IMR-90 (cell line): ENCODE results near the gene RAD51B. TPM values are rescaled to one million over a fixed set of nuclear protein-coding genes. Genes with fewer than 3 reads are reported as not detected.
A peak's percentile ranks its signal among the peaks of the same experiment; 100 is the strongest.

ENCODE experiments used
- ATAC-seq: fragments of 200-7000 bp; cut with Tn5 transposase; 2 replicates; pipeline ENCODE4 v1.9.1; 2020; ENCODE audit warnings: low read depth, mild to moderate bottlenecking, moderate library complexity
- BruUV-seq: library from RNA; stranded (reverse); fragments of 400-500 nt; replicated peaks from 2 replicates; lab custom pipeline; 2021; lab: Mats Ljungman, UMichigan
- CTCF ChIA-PET: fragments of 300-600 bp; formaldehyde crosslinking; extraction: SDS; loops from one replicate; lab custom pipeline; 2021; ENCODE audit warnings: antibody characterized with exemption; lab: Yijun Ruan, JAX
- POLR2A ChIA-PET: fragments of 300-600 bp; sonication (Branson Sonifier 250); formaldehyde crosslinking; loops from one replicate; lab custom pipeline; 2022; ENCODE audit warnings: antibody characterized with exemption; ENCODE audit not compliant: unreplicated experiment; lab: Charles Lee
- DNase-seq: peaks from one replicate; pipeline ENCODE4 v3.0.0; 2013
- H2AFZ ChIP-seq: replicated peaks from 2 replicates; pipeline ENCODE3; 2013; ENCODE audit warnings: low read length, mild to moderate bottlenecking; ENCODE audit not compliant: poor library complexity
- H2AK5ac ChIP-seq: 2 replicates; pipeline ENCODE4 v1.6.1; 2013; ENCODE audit warnings: low read depth, low read length, inconsistent platforms
- H2AK9ac ChIP-seq: replicated peaks from 2 replicates; pipeline ENCODE3; 2013; ENCODE audit warnings: mild to moderate bottlenecking, low read depth, low read length, moderate library complexity; ENCODE audit not compliant: poor library complexity
- H2BK120ac ChIP-seq: 2 replicates; pipeline ENCODE4 v1.6.1; 2013; ENCODE audit warnings: low read depth, low read length, inconsistent platforms
- H2BK15ac ChIP-seq: 3 replicates; pipeline ENCODE4 v1.6.1; 2013; ENCODE audit warnings: low read depth, low read length, inconsistent platforms
- H2BK20ac ChIP-seq: 2 replicates; pipeline ENCODE4 v1.6.1; 2013; ENCODE audit warnings: low read depth, mild to moderate bottlenecking, inconsistent platforms, low read length, moderate library complexity
- H2BK5ac ChIP-seq: 2 replicates; pipeline ENCODE4 v1.6.1; 2013; ENCODE audit warnings: mild to moderate bottlenecking, low read depth, low read length, inconsistent platforms; ENCODE audit not compliant: poor library complexity, severe bottlenecking
- H3K14ac ChIP-seq: replicated peaks from 2 replicates; pipeline ENCODE4 v1.6.1; 2013; ENCODE audit warnings: low read depth, low read length, inconsistent platforms
- H3K18ac ChIP-seq: 2 replicates; pipeline ENCODE4 v1.6.1; 2013; ENCODE audit warnings: low read depth, low read length, control low read depth
- H3K23ac ChIP-seq: 2 replicates; pipeline ENCODE4 v1.6.1; 2013; ENCODE audit warnings: low read depth, low read length, inconsistent platforms
- H3K27ac ChIP-seq: 2 replicates; pipeline ENCODE4 v1.5.1; 2013; ENCODE audit warnings: mild to moderate bottlenecking, control low read depth, low read length; ENCODE audit not compliant: insufficient read depth
- H3K27me3 ChIP-seq: 2 replicates; pipeline ENCODE4 v1.6.1; 2013; ENCODE audit warnings: low read length; ENCODE audit not compliant: control insufficient read depth, insufficient read depth
- H3K36me3 ChIP-seq: 2 replicates; pipeline ENCODE4 v1.6.1; 2013; ENCODE audit warnings: low read length, mixed read lengths; ENCODE audit not compliant: control insufficient read depth, insufficient read depth
- H3K4ac ChIP-seq: 2 replicates; pipeline ENCODE4 v1.6.1; 2013; ENCODE audit warnings: low read depth, low read length, inconsistent platforms
- H3K4me1 ChIP-seq: 2 replicates; pipeline ENCODE4 v1.6.1; 2013; ENCODE audit warnings: low read length, mixed read lengths; ENCODE audit not compliant: control insufficient read depth, insufficient read depth
- H3K4me2 ChIP-seq: 2 replicates; pipeline ENCODE4 v1.6.1; 2013; ENCODE audit warnings: low read depth, mild to moderate bottlenecking, control low read depth, low read length, moderate library complexity
- H3K4me3 ChIP-seq: 2 replicates; pipeline ENCODE4 v1.5.1; 2013; ENCODE audit warnings: low read depth, mild to moderate bottlenecking, control low read depth, low read length, moderate library complexity; ENCODE audit not compliant: insufficient read depth
- H3K56ac ChIP-seq: 2 replicates; pipeline ENCODE4 v1.6.1; 2013; ENCODE audit warnings: low read length, inconsistent platforms; ENCODE audit not compliant: insufficient read depth; ENCODE audit errors: extremely low read depth
- H3K79me1 ChIP-seq, 2 experiments: 2 replicates each; pipeline ENCODE4 v1.6.1; 2013; ENCODE audit warnings: low read length in 2 of 2, inconsistent platforms in 1 of 2, low read depth in 1 of 2
- H3K9ac ChIP-seq: 2 replicates; pipeline ENCODE4 v1.6.1; 2013; ENCODE audit warnings: low read depth, low read length, control low read depth
- H3K9me1 ChIP-seq: 2 replicates; pipeline ENCODE4 v1.6.1; 2013; ENCODE audit warnings: low read length, inconsistent platforms; ENCODE audit not compliant: insufficient read depth
- H3K9me3 ChIP-seq: 2 replicates; pipeline ENCODE4 v1.6.1; 2013; ENCODE audit warnings: low read length; ENCODE audit not compliant: control insufficient read depth, insufficient read depth
- H4K20me1 ChIP-seq: 2 replicates; pipeline ENCODE4 v1.6.1; 2013; ENCODE audit warnings: low read length, inconsistent platforms; ENCODE audit not compliant: insufficient read depth
- H4K5ac ChIP-seq: 2 replicates; pipeline ENCODE4 v1.6.1; 2013; ENCODE audit warnings: mild to moderate bottlenecking, low read depth, low read length, control low read depth
- H4K8ac ChIP-seq, 2 experiments: 2 replicates each; pipeline ENCODE4 v1.6.1; 2013; ENCODE audit warnings: low read depth in 2 of 2, low read length in 2 of 2, control low read depth in 1 of 2, inconsistent platforms in 1 of 2
- H4K91ac ChIP-seq: 2 replicates; pipeline ENCODE4 v1.6.1; 2013; ENCODE audit warnings: low read depth, low read length, inconsistent platforms; ENCODE audit not compliant: insufficient read depth
- BHLHE40 ChIP-seq: fragments of 150-350 bp; IDR thresholded peaks from 2 replicates; pipeline ENCODE4 v1.6.1; 2016; ENCODE audit warnings: mild to moderate bottlenecking, low read depth, low read length
- CEBPB ChIP-seq: IDR thresholded peaks from 2 replicates; pipeline ENCODE4 v1.6.1; 2012; ENCODE audit warnings: low read depth, low read length, improper control_type of control experiment
- CHD1 ChIP-seq: IDR thresholded peaks from 2 replicates; pipeline ENCODE4 v1.6.1; 2012; ENCODE audit warnings: low read depth, low read length, improper control_type of control experiment
- ELK1 ChIP-seq: fragments of 150-350 bp; IDR thresholded peaks from 2 replicates; pipeline ENCODE4 v1.6.1; 2016; ENCODE audit warnings: low read depth, mild to moderate bottlenecking, low read length, moderate library complexity, borderline replicate concordance
- FOS ChIP-seq: fragments of 150-350 bp; IDR thresholded peaks from 2 replicates; pipeline ENCODE4 v1.6.1; 2016; ENCODE audit warnings: low read depth, low read length
- MAFK ChIP-seq: IDR thresholded peaks from 2 replicates; pipeline ENCODE4 v1.6.1; 2012; ENCODE audit warnings: low read depth, low read length, improper control_type of control experiment
- MAZ ChIP-seq: IDR thresholded peaks from 2 replicates; pipeline ENCODE4 v1.6.1; 2012; ENCODE audit warnings: low read depth, mild to moderate bottlenecking, low read length, improper control_type of control experiment, moderate library complexity, borderline replicate concordance
- MXI1 ChIP-seq: IDR thresholded peaks from 2 replicates; pipeline ENCODE4 v1.6.1; 2012; ENCODE audit warnings: low read depth, mild to moderate bottlenecking, low read length, moderate library complexity, borderline replicate concordance
- POLR2A ChIP-seq: IDR thresholded peaks from 2 replicates; pipeline ENCODE4 v1.6.1; 2012; ENCODE audit warnings: mild to moderate bottlenecking, low read depth, low read length
- RAD21 ChIP-seq: IDR thresholded peaks from 2 replicates; pipeline ENCODE4 v1.6.1; 2012; ENCODE audit warnings: low read length, improper control_type of control experiment
- RCOR1 ChIP-seq: IDR thresholded peaks from 2 replicates; pipeline ENCODE4 v1.6.1; 2012; ENCODE audit warnings: mild to moderate bottlenecking, low read length, improper control_type of control experiment; ENCODE audit not compliant: insufficient replicate concordance
- SMC3 ChIP-seq: fragments of 150-350 bp; IDR thresholded peaks from 2 replicates; pipeline ENCODE4 v1.6.1; 2016; ENCODE audit warnings: low read depth, mild to moderate bottlenecking, antibody characterized with exemption, low read length, moderate library complexity
- USF2 ChIP-seq: fragments of 150-350 bp; IDR thresholded peaks from 2 replicates; pipeline ENCODE4 v1.6.1; 2017; ENCODE audit warnings: mild to moderate bottlenecking, antibody characterized with exemption, low read length, low read depth
- WGBS, 2 experiments: methylation state at CpG; one replicate each; pipeline versions ENCODE4 v1.1.5 to v1.1.7; 2013; ENCODE audit warnings: missing lambda C conversion rate in 2 of 2; ENCODE audit not compliant: insufficient read length in 1 of 2; ENCODE audit errors: extremely low coverage in 2 of 2; 5-methylcytosine and 5-hydroxymethylcytosine counted together
- dilution Hi-C: fragments of 300-500 bp; cut with HindIII; formaldehyde crosslinking; loops from one replicate; pipeline ENCODE4 v1.14.3; 2018; ENCODE audit warnings: low sequenced_read_pairs; ENCODE audit not compliant: unreplicated experiment
- in situ Hi-C: fragments of 300-500 bp; cut with MboI; formaldehyde crosslinking; loops from 3 replicates; pipeline ENCODE4 v1.14.3; 2019; ENCODE audit warnings: low sequenced_read_pairs, inconsistent platforms, mixed read lengths
- intact Hi-C: fragments of 100-400 bp; cut with micrococcal nuclease; formaldehyde crosslinking; loops from 2 replicates; pipeline ENCODE4 v1.10.0; 2022
- polyA plus RNA-seq, 3 experiments: library from polyadenylated mRNA; depleted of rRNA; stranded (reverse); fragments of >200 nt; gene quantifications; 2 replicates each; pipeline ENCODE4 v1.2.3, GENCODE V29; 2012; ENCODE audit warnings: low replicate concordance in 1 of 3
- total RNA-seq: library from RNA; depleted of rRNA; stranded (reverse); fragments of >200 nt; gene quantifications from 2 replicates; pipeline ENCODE4 v1.2.3, GENCODE V29; 2012
- TF ChIP-seq, protein P1 (sequence below): conservative IDR thresholded peaks from 2 replicates; pipeline ENCODE4 v1.5.1; 2012; ENCODE audit warnings: mild to moderate bottlenecking, low read depth, low read length, improper control_type of control experiment

The RAD51B gene
- total and polyA plus RNA-seq, 2 of the 4 experiments (the other 2 are of a cell fraction) = 5.1 to 18.8 TPM

- H2AK5ac ChIP-seq = peak overlapping the region; percentile 84; the same call in 1 of the 2 replicates
- TF ChIP-seq MAZ (no peak), POLR2A (no peak), CHD1 (no peak), MAFK (no peak), MXI1 (no peak), CEBPB (no peak), RAD21 (no peak), USF2 (no peak), ELK1 (no peak), RCOR1 (no peak), SMC3 (no peak), BHLHE40 (no peak), FOS (no peak)
- TF ChIP-seq, protein P1, sequence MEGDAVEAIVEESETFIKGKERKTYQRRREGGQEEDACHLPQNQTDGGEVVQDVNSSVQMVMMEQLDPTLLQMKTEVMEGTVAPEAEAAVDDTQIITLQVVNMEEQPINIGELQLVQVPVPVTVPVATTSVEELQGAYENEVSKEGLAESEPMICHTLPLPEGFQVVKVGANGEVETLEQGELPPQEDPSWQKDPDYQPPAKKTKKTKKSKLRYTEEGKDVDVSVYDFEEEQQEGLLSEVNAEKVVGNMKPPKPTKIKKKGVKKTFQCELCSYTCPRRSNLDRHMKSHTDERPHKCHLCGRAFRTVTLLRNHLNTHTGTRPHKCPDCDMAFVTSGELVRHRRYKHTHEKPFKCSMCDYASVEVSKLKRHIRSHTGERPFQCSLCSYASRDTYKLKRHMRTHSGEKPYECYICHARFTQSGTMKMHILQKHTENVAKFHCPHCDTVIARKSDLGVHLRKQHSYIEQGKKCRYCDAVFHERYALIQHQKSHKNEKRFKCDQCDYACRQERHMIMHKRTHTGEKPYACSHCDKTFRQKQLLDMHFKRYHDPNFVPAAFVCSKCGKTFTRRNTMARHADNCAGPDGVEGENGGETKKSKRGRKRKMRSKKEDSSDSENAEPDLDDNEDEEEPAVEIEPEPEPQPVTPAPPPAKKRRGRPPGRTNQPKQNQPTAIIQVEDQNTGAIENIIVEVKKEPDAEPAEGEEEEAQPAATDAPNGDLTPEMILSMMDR = no peak
- in situ Hi-C loops (no loop called here), intact Hi-C loops (loop anchor here (5.0 to 10.0 kb wide), 2 partner anchors 147 to 261 kb away; no protein-coding TSS in a partner anchor), dilution Hi-C loops (no loop called here)
- H2BK15ac ChIP-seq = peak overlapping the region; percentile 51; the same call in 2 of the 3 replicates
- POLR2A ChIA-PET = no interaction called here
- H2BK5ac ChIP-seq = peak overlapping the region; percentile 39
- DNase-seq (peak; percentile 63), ATAC-seq (peak; percentile 53)
- peaks cover 39% of the 10 kb centered on the region for H3K4me1 ChIP-seq
- peak overlapping the region; percentile 76 to 80; a peak in 2 of 4 replicates for H4K8ac ChIP-seq
- H3K9ac ChIP-seq = peak overlapping the region; percentile 53; the same call in 1 of the 2 replicates
- peak overlapping the region; percentile 72 for H4K5ac ChIP-seq
- H3K23ac ChIP-seq = peak overlapping the region; percentile 6; the same call in 1 of the 2 replicates
- 0 out of 4 replicates have a peak, but pooled peaks cover 0 to 3% of the 10 kb centered on the region in 2 experiments for H3K79me1 ChIP-seq
- CTCF ChIA-PET = interaction anchor here (0.6 kb wide), 1 partner anchor 396 kb away, joined by 3 read pairs; no protein-coding TSS in a partner anchor
- H3K27ac ChIP-seq = peak overlapping the region; percentile 92
- H2AFZ ChIP-seq = peak overlapping the region; percentile 69
- H3K18ac ChIP-seq = peak overlapping the region; percentile 80
- H3K14ac ChIP-seq = peak overlapping the region; percentile 11; the same call in 1 of the 2 replicates
- peak overlapping the region; percentile 43 for H2AK9ac ChIP-seq
- H2BK20ac ChIP-seq = peak overlapping the region; percentile 54; the same call in 1 of the 2 replicates
- peak overlapping the region; percentile 30; the same call in 1 of the 2 replicates for H3K4me2 ChIP-seq
- H3K9me3 ChIP-seq = no peaks in the 10 kb centered on the region
- peak overlapping the region; percentile 84 for H4K91ac ChIP-seq
- WGBS, 2 experiments = 71% methylated on average over 5 of the region's 6 CpGs; no CpG with 5 or more reads in 1 of the 2 experiments
- no peak overlapping the region for H3K4me3 ChIP-seq
- BruUV-seq = no TSS peak
- H2BK120ac ChIP-seq = peak overlapping the region; percentile 84
- H3K27me3 ChIP-seq = no peaks in the 10 kb centered on the region
- H3K4ac ChIP-seq = peak overlapping the region; percentile 62
- no peaks in the 10 kb centered on the region for H4K20me1 ChIP-seq
- H3K56ac ChIP-seq = no peak overlapping the region
- H3K36me3 ChIP-seq = no peaks in the 10 kb centered on the region
- H3K9me1 ChIP-seq = peaks cover 21% of the 10 kb centered on the region
Observed at GRCh38 chr14:68394118-68394763, 574.7 kb downstream of the RAD51B start.
